Measurements from ENCODE around the gene PALM.

DNA sequence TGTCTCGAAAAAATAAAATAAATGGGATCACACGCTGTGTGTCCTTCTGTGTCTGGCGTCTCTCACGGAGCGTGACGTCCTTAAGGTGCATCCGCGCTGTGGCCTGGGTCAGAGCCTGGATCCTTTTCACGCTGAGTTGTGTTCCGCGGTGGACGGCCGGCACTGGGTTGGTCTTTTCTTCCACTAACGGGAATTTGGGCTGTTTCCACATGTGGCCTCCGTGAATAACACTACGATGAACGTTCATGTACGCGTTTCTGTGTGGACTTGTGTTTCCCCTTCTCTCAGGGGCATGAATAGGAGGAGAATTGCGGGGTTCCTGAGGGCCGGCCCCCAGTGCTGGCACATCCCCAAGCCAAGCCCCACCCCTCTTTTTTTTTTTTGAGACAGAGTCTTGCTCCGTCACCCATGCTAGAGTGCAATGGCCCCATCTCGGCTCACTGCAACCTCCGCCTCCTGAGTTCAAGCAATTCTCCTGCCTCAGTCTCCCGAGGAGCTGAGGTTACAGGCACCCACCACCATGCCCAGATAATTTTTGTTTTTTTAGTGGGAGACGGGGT is 82.4 kb downstream of the PALM start:
- TF ChIP-seq TCF7L2 (IDR thresholded peaks at IDR 0.05; ENCODE audit: low read depth, low read length) (no peak), POLR2AphosphoS5 (IDR thresholded peaks at IDR 0.05; ENCODE audit: low read depth, low read length) (no peak), SIN3A (IDR thresholded peaks at IDR 0.05; ENCODE audit: borderline replicate concordance, insufficient read depth, low read depth, low read length) (no peak)
- TF ChIP-seq, protein P1, sequence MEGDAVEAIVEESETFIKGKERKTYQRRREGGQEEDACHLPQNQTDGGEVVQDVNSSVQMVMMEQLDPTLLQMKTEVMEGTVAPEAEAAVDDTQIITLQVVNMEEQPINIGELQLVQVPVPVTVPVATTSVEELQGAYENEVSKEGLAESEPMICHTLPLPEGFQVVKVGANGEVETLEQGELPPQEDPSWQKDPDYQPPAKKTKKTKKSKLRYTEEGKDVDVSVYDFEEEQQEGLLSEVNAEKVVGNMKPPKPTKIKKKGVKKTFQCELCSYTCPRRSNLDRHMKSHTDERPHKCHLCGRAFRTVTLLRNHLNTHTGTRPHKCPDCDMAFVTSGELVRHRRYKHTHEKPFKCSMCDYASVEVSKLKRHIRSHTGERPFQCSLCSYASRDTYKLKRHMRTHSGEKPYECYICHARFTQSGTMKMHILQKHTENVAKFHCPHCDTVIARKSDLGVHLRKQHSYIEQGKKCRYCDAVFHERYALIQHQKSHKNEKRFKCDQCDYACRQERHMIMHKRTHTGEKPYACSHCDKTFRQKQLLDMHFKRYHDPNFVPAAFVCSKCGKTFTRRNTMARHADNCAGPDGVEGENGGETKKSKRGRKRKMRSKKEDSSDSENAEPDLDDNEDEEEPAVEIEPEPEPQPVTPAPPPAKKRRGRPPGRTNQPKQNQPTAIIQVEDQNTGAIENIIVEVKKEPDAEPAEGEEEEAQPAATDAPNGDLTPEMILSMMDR (IDR thresholded peaks at IDR 0.05), result no peak
- TF ChIP-seq, protein P2, sequence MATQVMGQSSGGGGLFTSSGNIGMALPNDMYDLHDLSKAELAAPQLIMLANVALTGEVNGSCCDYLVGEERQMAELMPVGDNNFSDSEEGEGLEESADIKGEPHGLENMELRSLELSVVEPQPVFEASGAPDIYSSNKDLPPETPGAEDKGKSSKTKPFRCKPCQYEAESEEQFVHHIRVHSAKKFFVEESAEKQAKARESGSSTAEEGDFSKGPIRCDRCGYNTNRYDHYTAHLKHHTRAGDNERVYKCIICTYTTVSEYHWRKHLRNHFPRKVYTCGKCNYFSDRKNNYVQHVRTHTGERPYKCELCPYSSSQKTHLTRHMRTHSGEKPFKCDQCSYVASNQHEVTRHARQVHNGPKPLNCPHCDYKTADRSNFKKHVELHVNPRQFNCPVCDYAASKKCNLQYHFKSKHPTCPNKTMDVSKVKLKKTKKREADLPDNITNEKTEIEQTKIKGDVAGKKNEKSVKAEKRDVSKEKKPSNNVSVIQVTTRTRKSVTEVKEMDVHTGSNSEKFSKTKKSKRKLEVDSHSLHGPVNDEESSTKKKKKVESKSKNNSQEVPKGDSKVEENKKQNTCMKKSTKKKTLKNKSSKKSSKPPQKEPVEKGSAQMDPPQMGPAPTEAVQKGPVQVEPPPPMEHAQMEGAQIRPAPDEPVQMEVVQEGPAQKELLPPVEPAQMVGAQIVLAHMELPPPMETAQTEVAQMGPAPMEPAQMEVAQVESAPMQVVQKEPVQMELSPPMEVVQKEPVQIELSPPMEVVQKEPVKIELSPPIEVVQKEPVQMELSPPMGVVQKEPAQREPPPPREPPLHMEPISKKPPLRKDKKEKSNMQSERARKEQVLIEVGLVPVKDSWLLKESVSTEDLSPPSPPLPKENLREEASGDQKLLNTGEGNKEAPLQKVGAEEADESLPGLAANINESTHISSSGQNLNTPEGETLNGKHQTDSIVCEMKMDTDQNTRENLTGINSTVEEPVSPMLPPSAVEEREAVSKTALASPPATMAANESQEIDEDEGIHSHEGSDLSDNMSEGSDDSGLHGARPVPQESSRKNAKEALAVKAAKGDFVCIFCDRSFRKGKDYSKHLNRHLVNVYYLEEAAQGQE (IDR thresholded peaks at IDR 0.05; ENCODE audit: insufficient read depth in 1 of 2, low read depth in 2 of 2, low read length in 1 of 2), result no peak
